ENCODE data around the gene CACNA2D1. TPM values are rescaled to one million over a fixed set of nuclear protein-coding genes. Genes with fewer than 3 reads are reported as not detected.

Gene CACNA2D1
- not detected in 2 replicates for total RNA-seq (2011; cell fraction: chromatin; rRNA removed; ENCODE audit: low replicate concordance)
- total RNA-seq (2011; cell fraction: nucleolus; rRNA removed): not detected in 2 replicates
- total RNA-seq (2011; cell fraction: nucleoplasm; rRNA removed): not detected in 2 replicates
- not detected in 2 replicates for total RNA-seq (2014; rRNA removed)
- total RNA-seq (2014; rRNA removed; fragmentation: Illumina TruSeq; extraction: Trizol): not detected in 2 replicates
- total RNA-seq (2015; rRNA removed; fragmentation: Illumina TruSeq; extraction: Trizol): not detected in 2 replicates
- 0.45 and 0.49 TPM in 2 replicates for total RNA-seq (2021)
- polyA plus RNA-seq (2011; rRNA removed): not detected in 2 replicates
- polyA plus RNA-seq (2011; cell fraction: cytosol; rRNA removed): not detected in 2 replicates
- not detected in 2 replicates for polyA plus RNA-seq (2011; cell fraction: nucleus; rRNA removed)
- not detected in 2 replicates for polyA plus RNA-seq (2012)
- not detected in 2 replicates for polyA plus RNA-seq (2014; fragmentation: Illumina TruSeq; extraction: Trizol)
- not detected for polyA plus RNA-seq (2014; fragmentation: Nextera tagmentation; extraction: Ambion mirVana)
- polyA plus RNA-seq (2014; rRNA removed): not detected in 2 replicates
- not detected in 2 replicates for polyA minus RNA-seq (2011; rRNA and poly(A)+ RNA removed)
- not detected in 2 replicates for polyA minus RNA-seq (2011; cell fraction: cytosol; rRNA and poly(A)+ RNA removed)
- not detected in 2 replicates for polyA minus RNA-seq (2011; cell fraction: nucleus; rRNA and poly(A)+ RNA removed)
- Bru-seq, nascent RNA: percentile 1 among the genes with signal in this experiment
- percentile 1 among the genes with signal in this experiment for BruChase-seq, experiment 1, labeled RNA remaining after a 2-hour chase
- percentile 1 among the genes with signal in this experiment for BruChase-seq, experiment 2, labeled RNA remaining after a 6-hour chase
- long read RNA-seq, experiment 1: 0 reads
- long read RNA-seq, experiment 2: 0 reads
- long read RNA-seq, experiment 3: 0 reads

DNA sequence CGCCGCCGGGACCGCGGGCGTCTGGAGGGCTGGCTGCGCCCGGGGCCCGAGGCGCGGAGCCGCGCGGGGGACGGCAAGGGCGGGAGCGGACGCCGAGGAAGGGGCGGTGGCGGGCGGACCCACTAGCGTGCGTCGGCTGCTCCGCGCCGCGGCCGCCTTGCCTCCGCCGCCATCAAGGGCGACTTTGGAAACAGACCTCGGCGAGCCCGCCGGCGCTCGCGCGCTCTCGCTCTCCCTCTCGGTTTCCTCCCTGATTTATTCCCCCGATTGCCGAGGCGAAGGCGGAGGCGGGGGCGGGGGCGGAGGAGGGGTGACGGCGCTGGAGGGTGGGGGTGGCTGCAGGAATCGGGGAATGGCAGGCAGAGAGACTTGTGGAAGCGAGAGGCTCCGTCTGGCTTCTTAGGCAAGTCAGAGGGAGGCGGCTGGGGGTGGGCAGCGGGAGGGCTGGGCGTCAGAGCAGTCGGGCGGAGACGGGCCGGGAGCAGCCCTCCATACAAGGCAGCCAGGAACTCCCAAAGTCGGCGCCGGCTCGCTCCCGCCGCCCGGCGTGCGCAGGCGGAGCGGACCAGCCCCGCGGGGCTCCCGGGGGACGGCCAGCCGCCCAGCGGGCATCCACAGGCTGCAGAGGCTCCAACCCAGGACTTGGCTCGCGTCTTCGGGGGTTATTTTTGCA is at the start of gene CACNA2D1:
Gene CACNA2D1, minus strand, starts transcription at position 231 of the 673 bp plus-strand sequence.
- Histone ChIP-seq H2AFZ (ENCODE audit: low read depth, low read length) (no peak within 1 kb of the TSS), H3K4me2 (ENCODE audit: insufficient read depth, low read length) (no peak within 1 kb of the TSS)

More for the DNA sequence above, at the start of gene CACNA2D1:
- in situ Hi-C loops (cut with MboI): no loop called here
- ATAC-seq (no peak; the same call in 2 of the 3 replicates), DNase-seq (ENCODE audit: extremely low read depth in 1 of 4, low spot score in 3 of 4) (no peak), FAIRE-seq (no peak)
- H3K27me3 ChIP-seq (ENCODE audit: control insufficient read depth in 2 of 2, insufficient read depth in 2 of 2, low read length in 2 of 2): no peaks in the 10 kb centered on the region
- H3K9me3 ChIP-seq (replicated peaks; ENCODE audit: control insufficient read depth, insufficient read depth, low read depth, low read length): no peaks in the 10 kb centered on the region
- ChIA-PET POLR2A (no interaction called here), CTCF (ENCODE audit: low intra/inter-chr PET ratio) (no interaction called here)
- H3K4me1 ChIP-seq (replicated peaks in 1 of 2; ENCODE audit: control insufficient read depth in 2 of 2, insufficient read depth in 2 of 2, low read length in 2 of 2): no peaks in the 10 kb centered on the region
- intact Hi-C loops (cut with micrococcal nuclease): no loop called here
- H3K9ac ChIP-seq (ENCODE audit: insufficient read depth in 1 of 2, low read depth in 2 of 2, low read length in 2 of 2): no peak within 1 kb of the TSS
- BruUV-seq (replicated peaks): no TSS peak
- WGBS (ENCODE audit: insufficient coverage, low coverage, missing lambda C conversion rate): 18% methylated on average over 41 of the region's 82 CpGs
- no peaks in the 10 kb centered on the region for H4K20me1 ChIP-seq (replicated peaks; ENCODE audit: control insufficient read depth, insufficient read depth, low read length)
- no peak for TF ChIP-seq EP400 (IDR thresholded peaks at IDR 0.05)
- no peak for TF ChIP-seq COPS2 (conservative IDR thresholded peaks at IDR 0.05)
- TF ChIP-seq ZNF253 (CRISPR knock-in tag; conservative IDR thresholded peaks at IDR 0.05): no peak
- TF ChIP-seq PHF8 (IDR thresholded peaks at IDR 0.05; ENCODE audit: borderline replicate concordance, low read length): no peak
- no peaks in the 10 kb centered on the region for H3K79me2 ChIP-seq (ENCODE audit: control insufficient read depth, insufficient read depth, low read length)
- no peaks in the 10 kb centered on the region for H3K36me3 ChIP-seq (ENCODE audit: control insufficient read depth, insufficient read depth, low read length)
- H3K9me1 ChIP-seq (ENCODE audit: control insufficient read depth, insufficient read depth, low read length): no peaks in the 10 kb centered on the region
- no peak within 1 kb of the TSS for H3K4me3 ChIP-seq
- no peak within 1 kb of the TSS for H3K27ac ChIP-seq (ENCODE audit: extremely low read depth, low read depth, low read length)

Measured in K562 (cell line).